HepG2 (cell line): Measurements from ENCODE around the gene FAM184B. TPM values are rescaled to one million over a fixed set of nuclear protein-coding genes. Genes with fewer than 3 reads are reported as not detected.

Experiments
- ATAC-seq: fragments of 200-7000 bp; cut with Tn5 transposase; 3 replicates; pipeline ENCODE4 v1.9.1; 2020; ENCODE audit warnings: mild to moderate bottlenecking, moderate library complexity
- BruUV-seq: library from RNA; stranded (reverse); fragments of 400-500 nt; replicated peaks from 2 replicates; lab custom pipeline; 2021; lab: Mats Ljungman, UMichigan
- CTCF ChIA-PET: fragments of 300-600 bp; formaldehyde crosslinking; extraction: SDS; loops from one replicate; lab custom pipeline; 2021; ENCODE audit warnings: low total read pairs, inconsistent platforms, low intra/inter-chr PET ratio; lab: Yijun Ruan, JAX
- POLR2A ChIA-PET: fragments of 350-600 bp; sonication (Branson Sonifier 250); formaldehyde crosslinking; loops from one replicate; lab custom pipeline; 2020; ENCODE audit warnings: antibody characterized with exemption, inconsistent platforms; lab: Yijun Ruan, JAX
- DNase-seq: peaks from one replicate; pipeline ENCODE4 v3.0.0-alpha.2; 2015; ENCODE audit warnings: low spot score
- FAIRE-seq: peaks from 3 replicates; lab custom pipeline; 2011; peaks lifted over from hg19 to GRCh38; lab: Jason Lieb, UNC
- H2AFZ ChIP-seq: one replicate; pipeline ENCODE4 v1.6.1; 2011; ENCODE audit warnings: low read length, inconsistent platforms
- H3K27ac ChIP-seq: fragments of 300-600 bp; 3 replicates; pipeline ENCODE4 v1.8.0; 2011; ENCODE audit warnings: mixed run types, mild to moderate bottlenecking, mixed read lengths, low read length, inconsistent platforms; ENCODE audit not compliant: insufficient read depth; ENCODE audit errors: extremely low read length
- H3K27me3 ChIP-seq, 2 experiments: fragments of 200-600 bp in 1 of 2; 2 replicates in 1 of 2; 3 replicates in 1 of 2; pipeline versions ENCODE4 v1.6.0 to v1.8.0; 2011; ENCODE audit warnings: low read length in 2 of 2, mild to moderate bottlenecking in 2 of 2, moderate library complexity in 2 of 2, inconsistent platforms in 1 of 2; ENCODE audit not compliant: insufficient read depth in 2 of 2, control insufficient read depth in 1 of 2
- H3K36me3 ChIP-seq, 2 experiments: fragments of 200-600 bp in 1 of 2; replicated peaks in 1 of 2; 2 replicates in 1 of 2; 3 replicates in 1 of 2; pipeline versions ENCODE4 v1.5.1 to v1.8.0; 2011; ENCODE audit warnings: low read length in 2 of 2, inconsistent platforms in 1 of 2; ENCODE audit not compliant: insufficient read depth in 2 of 2, control insufficient read depth in 1 of 2
- H3K4me1 ChIP-seq: 2 replicates; pipeline ENCODE4 v1.5.1; 2012; ENCODE audit warnings: low read length, inconsistent platforms; ENCODE audit not compliant: insufficient read depth
- H3K4me2 ChIP-seq: 2 replicates; pipeline ENCODE4 v1.6.0; 2011; ENCODE audit warnings: low read depth, low read length, inconsistent platforms
- H3K4me3 ChIP-seq, 3 experiments: fragments of 200-600 bp in 1 of 3; sonication (generic), shearing (Covaris generic) in 1 of 3; replicated peaks in 1 of 3; 2 replicates each; pipeline ENCODE4 v1.5.1; 2011 to 2016; ENCODE audit warnings: low read length in 3 of 3, inconsistent platforms in 2 of 3, low read depth in 2 of 3, mild to moderate bottlenecking in 2 of 3, control low read depth in 1 of 3, mixed read lengths in 1 of 3; ENCODE audit not compliant: insufficient read depth in 1 of 3
- H3K79me2 ChIP-seq: one replicate; pipeline ENCODE4 v1.6.1; 2011; ENCODE audit warnings: low read length, inconsistent platforms; ENCODE audit not compliant: insufficient read depth
- H3K9ac ChIP-seq: 2 replicates; pipeline ENCODE4 v1.6.0; 2011; ENCODE audit warnings: mild to moderate bottlenecking, low read depth, low read length, inconsistent platforms; ENCODE audit not compliant: insufficient read depth
- H3K9me3 ChIP-seq: 2 replicates; pipeline ENCODE4 v1.5.1; 2012; ENCODE audit warnings: mild to moderate bottlenecking, low read length
- H4K20me1 ChIP-seq: 2 replicates; pipeline ENCODE4 v1.6.0; 2011; ENCODE audit warnings: inconsistent platforms, mild to moderate bottlenecking, low read length, moderate library complexity; ENCODE audit not compliant: insufficient read depth
- ELF1 ChIP-seq: sonication (generic); formaldehyde crosslinking; IDR thresholded peaks from 2 replicates; pipeline ENCODE4 v1.4.0; 2020; ENCODE audit warnings: missing genetic modification reagents
- FOXM1 ChIP-seq: sonication (generic); formaldehyde crosslinking; IDR thresholded peaks from 2 replicates; pipeline ENCODE4 v1.5.0; 2020; ENCODE audit warnings: missing genetic modification reagents
- HNF4A ChIP-seq: sonication (generic); formaldehyde crosslinking; IDR thresholded peaks from 2 replicates; pipeline ENCODE4 v1.4.0; 2020; ENCODE audit warnings: missing genetic modification reagents
- HNF4G ChIP-seq, 2 experiments: sonication (generic) in 1 of 2; formaldehyde crosslinking in 1 of 2; IDR thresholded peaks; 2 replicates each; pipeline versions ENCODE4 v1.4.0 to v1.6.1; 2011 to 2020; ENCODE audit warnings: borderline replicate concordance in 2 of 2, low read depth in 2 of 2, mild to moderate bottlenecking in 2 of 2, low read length in 1 of 2, missing genetic modification reagents in 1 of 2, moderate library complexity in 1 of 2
- LBX2 ChIP-seq: sonication (generic); formaldehyde crosslinking; IDR thresholded peaks from 2 replicates; pipeline ENCODE4 v1.5.0; 2020; ENCODE audit warnings: missing genetic modification reagents, mild to moderate bottlenecking, borderline replicate concordance
- MBNL3 ChIP-seq: fragments of 250-450 bp; sonication (Bioruptor Pico); conservative IDR thresholded peaks from 2 replicates; pipeline ENCODE4 v1.8.0; 2022; ENCODE audit warnings: mild to moderate bottlenecking, inconsistent platforms
- REL ChIP-seq: sonication (generic); formaldehyde crosslinking; conservative IDR thresholded peaks from 2 replicates; pipeline ENCODE4 v1.8.0; 2022; ENCODE audit warnings: mild to moderate bottlenecking, missing genetic modification reagents, moderate library complexity
- SATB2 ChIP-seq: sonication (generic); formaldehyde crosslinking; IDR thresholded peaks from 2 replicates; pipeline ENCODE4 v1.5.0; 2020; ENCODE audit warnings: missing genetic modification reagents
- ZBTB14 ChIP-seq: sonication (generic); formaldehyde crosslinking; IDR thresholded peaks from 2 replicates; pipeline ENCODE4 v1.4.0; 2020; ENCODE audit warnings: missing genetic modification reagents
- ZBTB39 ChIP-seq: sonication (generic); formaldehyde crosslinking; IDR thresholded peaks from 2 replicates; pipeline ENCODE4 v1.5.0; 2020; ENCODE audit warnings: missing genetic modification reagents
- ZFAT ChIP-seq: sonication (generic); formaldehyde crosslinking; conservative IDR thresholded peaks from 2 replicates; pipeline ENCODE4 v1.8.1; 2023; ENCODE audit warnings: missing genetic modification reagents, inconsistent platforms
- ZNF18 ChIP-seq: sonication (generic); formaldehyde crosslinking; IDR thresholded peaks from 2 replicates; pipeline ENCODE4 v1.8.0; 2022; ENCODE audit warnings: mild to moderate bottlenecking, missing genetic modification reagents; ENCODE audit not compliant: insufficient replicate concordance
- ZNF281 ChIP-seq: sonication (generic); formaldehyde crosslinking; IDR thresholded peaks from 2 replicates; pipeline ENCODE4 v1.4.0; 2020; ENCODE audit warnings: missing genetic modification reagents, borderline replicate concordance
- ZNF3 ChIP-seq: IDR thresholded peaks from 2 replicates; pipeline ENCODE4 v1.7.0; 2017; ENCODE audit warnings: inconsistent platforms
- ZNF550 ChIP-seq: sonication (generic); formaldehyde crosslinking; IDR thresholded peaks from 2 replicates; pipeline ENCODE4 v1.4.0; 2020; ENCODE audit warnings: mild to moderate bottlenecking, missing genetic modification reagents, borderline replicate concordance
- WGBS: methylation state at CpG from one replicate; pipeline ENCODE4 v1.1.6; 2017; ENCODE audit warnings: low lambda C conversion rate; 5-methylcytosine and 5-hydroxymethylcytosine counted together
- in situ Hi-C: cut with HindIII; loops from 2 replicates; pipeline ENCODE4 v1.10.0; 2017; ENCODE audit warnings: low pct_unique_long_range_greater_than_20kb; ENCODE audit not compliant: extremely low pct_ligation_motif_present
- intact Hi-C: fragments of 100-400 bp; cut with micrococcal nuclease; formaldehyde crosslinking; loops from one replicate; pipeline ENCODE4 v1.10.0; 2022; ENCODE audit not compliant: unreplicated experiment
- polyA plus RNA-seq, 8 experiments: library from polyadenylated mRNA; depleted of rRNA in 3 of 8; stranded (reverse) in 7 of 8; unstranded in 1 of 8; fragments of >200 nt; fragmentation: Illumina TruSeq in 4 of 8; extraction: Trizol in 4 of 8; gene quantifications; 2 replicates each; pipeline versions ENCODE4 v1.2.1 to v1.2.3, GENCODE V29; 2011 to 2016; ENCODE audit warnings: low read depth in 4 of 8, missing spikeins in 1 of 8, mixed read lengths in 1 of 8; ENCODE audit not compliant: insufficient read depth in 1 of 8
- total RNA-seq, 5 experiments: library from RNA; depleted of rRNA; stranded (reverse); fragments of >200 nt; fragmentation: Illumina TruSeq; extraction: Trizol; gene quantifications; 2 replicates each; pipeline ENCODE4 v1.2.3, GENCODE V29; 2016; ENCODE audit warnings: low read depth in 1 of 5

The FAM184B gene
- total and polyA plus RNA-seq, 2 of the 13 experiments (the other 11 are each of a cell fraction or from before 2014, with no cell fraction given): not detected

- DNase-seq (peak; percentile 51), ATAC-seq (peak; percentile 93), FAIRE-seq (peak; percentile 80)
- Histone ChIP-seq H3K79me2 (no peaks in the 10 kb centered on the region), H3K9ac (no peak overlapping the region), H2AFZ (no peak overlapping the region), H3K9me3 (no peaks in the 10 kb centered on the region), H3K36me3 (no peaks in the 10 kb centered on the region), H4K20me1 (no peaks in the 10 kb centered on the region), H3K4me3 (no peak overlapping the region), H3K4me2 (no peak overlapping the region), H3K4me1 (peaks cover 21% of the 10 kb centered on the region), H3K27me3 (no peaks in the 10 kb centered on the region), H3K27ac (no peak overlapping the region)
- no TSS peak for BruUV-seq
- POLR2A ChIA-PET: no interaction called here
- 0% methylated on average over 1 of the region's 1 CpG for WGBS
- TF ChIP-seq ZFAT (no peak), ZBTB14 (no peak), LBX2 (CRISPR knock-in tag) (no peak), ZNF281 (CRISPR knock-in tag) (no peak), ZNF18 (CRISPR knock-in tag) (no peak), REL (no peak), HNF4G (IDR thresholded peaks at IDR 0.05; ENCODE audit: borderline replicate concordance, low read depth, low read length) (0 out of 2 replicates have a peak, but pooled peaks have one; percentile 32), HNF4G (CRISPR knock-in tag; IDR thresholded peaks at IDR 0.05; ENCODE audit: borderline replicate concordance, low read depth) (no peak), ZNF550 (no peak), ZNF3 (CRISPR knock-in tag) (peak; percentile 92), ZBTB39 (CRISPR knock-in tag) (no peak), MBNL3 (CRISPR knock-in tag) (no peak), ELF1 (CRISPR knock-in tag) (no peak), SATB2 (CRISPR knock-in tag) (no peak), HNF4A (CRISPR knock-in tag) (peak; percentile 53), FOXM1 (CRISPR knock-in tag) (no peak)
- intact Hi-C loops (no loop called here), in situ Hi-C loops (no loop called here)
- CTCF ChIA-PET: no interaction called here
Measured at GRCh38 chr4:17694552-17694951, 86.9 kb downstream of the FAM184B start.
